Measurements from ENCODE around the gene CTSH.

GRCh38 chr15:78969687-78970349 lies 25.0 kb upstream of the CTSH start:
- TF ChIP-seq CTCF (conservative IDR thresholded peaks at IDR 0.05; ENCODE audit: low read depth, low read length) (no peak), EZH2 (IDR thresholded peaks at IDR 0.05; ENCODE audit: low read length, unreplicated experiment) (no peak), EZH2phosphoT487 (IDR thresholded peaks at IDR 0.05; ENCODE audit: borderline replicate concordance, low read length) (no peak)
